ENCODE results near the gene SRGAP2C.
"Not testable (repeated sequence)": the region's sequence is repeated elsewhere in the genome, so short reads cannot be mapped to it uniquely, and the experiment has no call there.

DNA sequence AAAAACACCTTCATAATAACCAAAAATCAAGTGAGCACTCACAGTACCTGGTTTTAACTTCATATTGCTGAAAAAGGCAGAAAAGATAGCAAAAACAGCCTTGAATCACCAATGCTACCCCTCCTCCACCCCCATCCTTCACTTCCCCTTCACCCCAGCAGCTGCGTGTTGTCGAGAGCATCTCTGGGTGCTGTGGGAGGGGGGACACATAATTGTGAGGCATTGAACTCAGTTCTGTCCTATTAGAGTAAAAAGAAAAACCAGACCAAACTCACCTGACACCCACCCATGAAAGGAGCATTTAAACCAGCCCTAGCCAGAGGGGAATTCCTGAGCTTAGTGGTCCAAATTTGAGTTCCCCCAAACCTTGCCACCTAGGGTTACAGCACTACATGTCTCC lies 248.7 kb downstream of the SRGAP2C start:
- TF ChIP-seq MXI1 (conservative IDR thresholded peaks at IDR 0.05; ENCODE audit: poor library complexity, severe bottlenecking); EZH2 (IDR thresholded peaks at IDR 0.05; ENCODE audit: borderline replicate concordance, insufficient read depth, low read length, poor library complexity, severe bottlenecking); EP300 (conservative IDR thresholded peaks at IDR 0.05; ENCODE audit: poor library complexity, severe bottlenecking); POLR2AphosphoS5 (IDR thresholded peaks at IDR 0.05): not testable (repeated sequence)
- TF ChIP-seq, protein P1, sequence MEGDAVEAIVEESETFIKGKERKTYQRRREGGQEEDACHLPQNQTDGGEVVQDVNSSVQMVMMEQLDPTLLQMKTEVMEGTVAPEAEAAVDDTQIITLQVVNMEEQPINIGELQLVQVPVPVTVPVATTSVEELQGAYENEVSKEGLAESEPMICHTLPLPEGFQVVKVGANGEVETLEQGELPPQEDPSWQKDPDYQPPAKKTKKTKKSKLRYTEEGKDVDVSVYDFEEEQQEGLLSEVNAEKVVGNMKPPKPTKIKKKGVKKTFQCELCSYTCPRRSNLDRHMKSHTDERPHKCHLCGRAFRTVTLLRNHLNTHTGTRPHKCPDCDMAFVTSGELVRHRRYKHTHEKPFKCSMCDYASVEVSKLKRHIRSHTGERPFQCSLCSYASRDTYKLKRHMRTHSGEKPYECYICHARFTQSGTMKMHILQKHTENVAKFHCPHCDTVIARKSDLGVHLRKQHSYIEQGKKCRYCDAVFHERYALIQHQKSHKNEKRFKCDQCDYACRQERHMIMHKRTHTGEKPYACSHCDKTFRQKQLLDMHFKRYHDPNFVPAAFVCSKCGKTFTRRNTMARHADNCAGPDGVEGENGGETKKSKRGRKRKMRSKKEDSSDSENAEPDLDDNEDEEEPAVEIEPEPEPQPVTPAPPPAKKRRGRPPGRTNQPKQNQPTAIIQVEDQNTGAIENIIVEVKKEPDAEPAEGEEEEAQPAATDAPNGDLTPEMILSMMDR (IDR thresholded peaks at IDR 0.05; ENCODE audit: poor library complexity, severe bottlenecking), result not testable (repeated sequence)

Measured in neural cell (in vitro differentiated cells).